HS-27A (cell line): ENCODE data around the gene SERTAD1.
"Not testable (repeated sequence)": the region's sequence is repeated elsewhere in the genome, so short reads cannot be mapped to it uniquely, and the experiment has no call there.

ENCODE experiments used
- DNase-seq: peaks from one replicate; pipeline ENCODE4 v3.0.0-alpha.2; 2012; ENCODE audit warnings: low read depth, missing footprints

Gene SERTAD1

GRCh38 chr19:40425450-40426287 is at the start of gene SERTAD1:
SERTAD1 (minus strand) TSS chr19:40425992; CDS start chr19:40423546, 2,446 bp downstream.
- peak; percentile 100 for DNase-seq

GRCh38 chr19:40474737-40475136 is 48.9 kb upstream of the SERTAD1 start:
- no peak for DNase-seq

- no peak for DNase-seq
Measured at GRCh38 chr19:40472516-40472915, 46.7 kb upstream of the SERTAD1 start.

GRCh38 chr19:40471111-40471510 is 45.3 kb upstream of the SERTAD1 start:
- no peak for DNase-seq

GRCh38 chr19:40469011-40469410 is 43.2 kb upstream of the SERTAD1 start:
- no peak for DNase-seq

- no peak for DNase-seq
Measured at GRCh38 chr19:40466985-40467734, 41.4 kb upstream of the SERTAD1 start, which contains the start of gene SPTBN4. SPTBN4 (plus strand) TSS chr19:40467001; CDS start chr19:40472622, 5,621 bp downstream.

- DNase-seq, result no peak
Measured at GRCh38 chr19:40466219-40466984, 40.6 kb upstream of the SERTAD1 start.

- peak; percentile 99 for DNase-seq
Measured at GRCh38 chr19:40465557-40466218, 39.9 kb upstream of the SERTAD1 start, which contains the start of gene BLVRB. BLVRB (minus strand) TSS chr19:40465745; CDS start chr19:40465688, 57 bp downstream.

GRCh38 chr19:40465025-40465556 is 39.3 kb upstream of the SERTAD1 start:
- no peak for DNase-seq

- DNase-seq, result peak; percentile 97
Measured at GRCh38 chr19:40464059-40465024, 38.5 kb upstream of the SERTAD1 start.

- DNase-seq, result peak; percentile 12
Measured at GRCh38 chr19:40463587-40464037, 37.8 kb upstream of the SERTAD1 start.

GRCh38 chr19:40461669-40462221 is 36.0 kb upstream of the SERTAD1 start:
- DNase-seq, result no peak

- no peak for DNase-seq
Measured at GRCh38 chr19:40460185-40460584, 34.4 kb upstream of the SERTAD1 start.

- no peak for DNase-seq
Measured at GRCh38 chr19:40458597-40458974, 32.8 kb upstream of the SERTAD1 start.

- DNase-seq, result no peak
Measured at GRCh38 chr19:40457953-40458596, 32.3 kb upstream of the SERTAD1 start.

GRCh38 chr19:40457048-40457447 is 31.3 kb upstream of the SERTAD1 start:
- DNase-seq, result no peak

- DNase-seq, result not testable (repeated sequence)
Measured at GRCh38 chr19:40453943-40454342, 28.2 kb upstream of the SERTAD1 start.

- no peak for DNase-seq
Measured at GRCh38 chr19:40453151-40453735, 27.5 kb upstream of the SERTAD1 start.

GRCh38 chr19:40452016-40452415 is 26.2 kb upstream of the SERTAD1 start:
- no peak for DNase-seq
